Fibroblast of peridontal ligament (primary cell): ENCODE measurements around the gene RNF115.
"Not testable (repeated sequence)": the region's sequence is repeated elsewhere in the genome, so short reads cannot be mapped to it uniquely, and the experiment has no call there.

Experiments used
- DNase-seq: peaks from one replicate; pipeline ENCODE4 v3.0.0-alpha.2; 2010; ENCODE audit errors: extremely low read depth

Gene RNF115

DNA sequence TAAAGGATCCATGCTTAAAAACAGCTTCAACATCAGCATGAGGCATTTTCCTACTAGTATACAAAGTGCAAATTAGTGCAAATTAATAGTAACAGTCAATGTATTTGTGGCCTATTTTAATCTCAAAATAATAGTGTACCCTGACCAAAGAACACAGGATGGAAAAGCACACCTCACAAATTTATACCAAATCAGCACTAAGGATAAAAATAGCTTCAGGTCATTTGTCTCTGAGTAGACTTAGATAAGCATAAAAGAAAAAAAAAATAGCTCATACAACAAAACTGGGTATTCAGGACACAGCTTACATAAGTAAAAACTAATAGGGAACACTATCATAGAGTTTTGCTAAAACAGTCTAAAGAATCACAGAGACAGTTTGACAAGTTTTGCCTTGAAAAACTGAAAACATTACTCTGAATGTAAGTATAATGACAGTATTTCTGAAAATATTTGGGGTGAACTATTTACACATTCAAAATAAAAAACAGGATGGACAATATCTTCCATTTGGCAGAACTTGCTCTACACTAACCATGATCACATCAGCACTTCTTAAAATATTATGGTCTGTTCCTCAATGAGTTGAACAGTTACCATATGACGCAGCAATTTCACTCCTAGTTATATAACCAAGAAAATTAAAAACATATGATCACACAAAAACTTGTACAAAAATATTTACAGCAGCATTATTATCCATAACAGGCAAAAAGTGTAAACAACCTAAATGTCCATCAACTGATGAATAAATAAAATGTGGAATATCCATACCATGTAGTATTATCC, 46.3 kb downstream of the RNF115 start:
- DNase-seq, result peak; percentile 69

DNA sequence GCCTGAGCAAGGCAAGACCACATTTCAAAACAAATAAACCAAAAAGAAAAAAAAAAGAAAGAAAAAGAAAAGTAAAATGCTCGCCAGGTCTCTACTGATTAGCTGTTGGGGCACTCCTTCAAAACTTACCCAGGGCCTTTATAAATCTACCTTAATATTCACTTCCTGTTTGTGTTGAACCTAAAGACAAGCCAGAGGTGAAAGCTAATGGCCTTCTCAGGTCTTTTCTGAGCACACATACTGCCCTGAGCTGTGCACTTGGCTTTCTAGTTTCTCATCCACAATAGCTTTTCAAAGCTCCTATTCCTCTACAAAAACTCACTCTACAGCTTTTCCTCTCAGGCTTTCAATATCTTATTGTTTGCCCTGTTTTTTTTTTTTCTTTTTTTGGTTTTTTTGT, 50.5 kb downstream of the RNF115 start:
- no peak for DNase-seq

DNA sequence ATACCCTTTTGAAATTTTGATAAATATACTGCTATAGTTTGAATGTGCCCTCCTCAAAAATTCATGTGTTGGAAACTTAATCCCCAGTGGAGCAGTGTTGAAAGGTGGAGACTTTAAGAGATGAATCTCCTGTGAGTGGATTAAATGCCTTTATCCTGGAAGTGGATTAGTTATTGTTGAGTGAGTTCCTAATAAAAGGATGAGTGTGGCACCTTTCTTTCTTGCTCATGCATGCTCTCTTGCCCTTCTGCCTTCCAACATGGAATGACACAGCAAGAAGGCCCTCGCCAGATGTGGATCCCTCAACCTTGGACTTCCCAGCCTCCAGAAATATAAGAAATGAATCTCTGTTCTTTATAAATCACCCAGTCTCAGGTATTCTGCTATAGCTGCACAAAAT, 52.8 kb downstream of the RNF115 start:
- no peak for DNase-seq

DNA sequence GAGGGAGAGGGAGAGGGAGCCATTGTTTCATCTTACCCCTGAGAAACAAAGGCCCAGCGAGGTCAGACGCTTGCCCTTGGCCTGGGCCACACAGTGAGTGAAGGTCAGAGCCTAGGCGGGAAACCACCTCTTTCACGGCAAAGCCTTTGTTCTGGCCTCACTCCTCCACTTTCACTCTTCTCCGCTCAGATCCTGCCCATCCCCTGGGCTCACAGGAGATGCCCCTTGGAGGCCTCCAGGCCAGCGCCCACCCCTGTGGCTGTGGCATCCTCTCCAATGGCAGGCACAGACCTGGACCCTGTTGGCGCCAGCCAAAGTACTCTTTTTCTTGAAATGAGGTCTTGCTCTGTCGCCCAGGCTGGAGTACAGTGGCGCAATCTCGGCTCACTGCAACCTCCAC, 55.9 kb downstream of the RNF115 start:
- not testable (repeated sequence) for DNase-seq

- DNase-seq, result not testable (repeated sequence)
These were observed 57.0 kb downstream of the RNF115 start for GRCh38 chr1:145766926-145767325.

DNA sequence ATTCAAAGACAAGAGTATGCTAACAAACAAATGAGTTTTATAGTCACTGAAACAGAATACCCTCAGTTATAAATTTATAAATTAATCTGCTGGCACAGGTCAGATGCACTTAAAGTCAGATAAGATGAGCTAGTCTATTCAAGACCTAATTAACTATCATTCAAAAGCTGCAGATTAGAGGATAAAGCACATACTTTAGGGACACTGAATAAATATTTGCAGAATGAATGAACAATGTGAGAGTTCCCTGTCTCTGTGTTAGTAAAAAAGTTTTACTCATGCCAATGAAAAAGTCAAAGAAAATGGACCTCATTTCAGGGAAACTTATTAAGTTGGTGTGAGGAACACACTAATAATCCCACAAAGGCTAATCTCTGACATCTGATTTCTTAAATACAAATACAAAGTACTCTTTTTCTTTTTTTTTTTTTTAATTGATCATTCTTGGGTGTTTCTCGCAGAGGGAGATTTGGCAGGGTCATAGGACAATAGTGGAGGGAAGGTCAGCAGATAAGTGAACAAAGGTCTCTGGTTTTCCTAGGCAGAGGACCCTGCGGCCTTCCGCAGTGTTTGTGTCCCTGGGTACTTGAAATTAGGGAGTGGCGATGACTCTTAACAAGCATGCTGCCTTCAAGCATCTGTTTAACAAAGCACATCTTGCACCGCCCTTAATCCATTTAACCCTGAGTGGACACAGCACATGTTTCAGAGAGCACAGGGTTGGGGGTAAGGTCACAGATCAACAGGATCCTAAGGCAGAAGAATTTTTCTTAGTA, 58.1 kb downstream of the RNF115 start:
- DNase-seq, result not testable (repeated sequence)

- not testable (repeated sequence) for DNase-seq
These were observed 58.8 kb downstream of the RNF115 start for GRCh38 chr1:145765127-145765526.

DNA sequence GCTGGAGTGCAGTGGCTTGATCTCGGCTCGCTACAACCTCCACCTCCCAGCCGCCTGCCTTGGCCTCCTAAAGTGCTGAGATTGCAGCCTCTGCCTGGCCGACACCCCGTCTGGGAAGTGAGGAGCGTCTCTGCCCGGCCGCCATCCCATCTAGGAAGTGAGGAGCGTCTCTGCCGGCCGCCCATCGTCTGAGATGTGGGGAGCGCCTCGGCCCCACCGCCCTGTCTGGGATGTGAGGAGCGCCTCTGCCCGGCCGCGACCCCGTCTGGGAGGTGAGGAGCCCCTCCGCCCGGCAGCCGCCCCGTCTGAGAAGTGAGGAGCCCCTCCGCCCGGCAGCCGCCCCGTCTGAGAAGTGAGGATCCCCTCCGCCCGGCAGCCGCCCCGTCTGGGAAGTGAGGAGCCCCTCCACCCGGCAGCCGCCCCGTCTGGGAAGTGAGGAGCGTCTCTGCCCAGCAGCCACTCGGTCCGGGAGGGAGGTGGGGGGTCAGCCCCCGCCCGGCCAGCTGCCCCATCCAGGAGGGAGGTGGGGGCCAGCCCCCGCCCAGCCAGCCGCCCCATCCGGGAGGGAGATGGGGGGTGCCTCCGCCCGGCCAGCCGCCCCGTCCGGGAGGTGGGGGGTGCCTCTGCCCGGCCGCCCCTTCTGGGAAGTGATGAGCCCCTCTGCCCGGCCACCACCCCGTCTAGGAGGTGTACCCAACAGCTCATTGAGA, 59.5 kb downstream of the RNF115 start:
- DNase-seq, result not testable (repeated sequence)

DNA sequence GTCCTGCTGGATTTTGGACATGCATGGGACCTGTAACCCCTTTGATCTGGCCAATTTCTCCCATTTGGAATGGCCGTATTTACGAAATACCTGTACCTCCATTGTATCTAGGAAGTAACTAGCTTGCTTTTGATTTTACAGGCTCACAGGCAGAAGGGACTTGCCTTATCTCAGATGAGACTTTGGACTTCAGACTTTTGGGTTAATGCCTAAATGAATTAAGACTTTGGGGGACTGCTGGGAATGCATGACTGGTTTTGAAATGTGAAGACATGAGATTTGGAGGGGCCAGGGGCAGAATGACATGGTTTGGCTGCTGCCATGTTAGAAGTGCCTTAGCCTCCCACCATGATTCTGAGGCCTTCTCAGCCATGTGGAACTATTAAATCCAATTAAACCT, 61.9 kb downstream of the RNF115 start:
- DNase-seq, result not testable (repeated sequence)

- not testable (repeated sequence) for DNase-seq
These were observed 62.4 kb downstream of the RNF115 start for GRCh38 chr1:145761498-145761897.

- not testable (repeated sequence) for DNase-seq
These were observed 63.4 kb downstream of the RNF115 start for GRCh38 chr1:145760395-145760949.

DNA sequence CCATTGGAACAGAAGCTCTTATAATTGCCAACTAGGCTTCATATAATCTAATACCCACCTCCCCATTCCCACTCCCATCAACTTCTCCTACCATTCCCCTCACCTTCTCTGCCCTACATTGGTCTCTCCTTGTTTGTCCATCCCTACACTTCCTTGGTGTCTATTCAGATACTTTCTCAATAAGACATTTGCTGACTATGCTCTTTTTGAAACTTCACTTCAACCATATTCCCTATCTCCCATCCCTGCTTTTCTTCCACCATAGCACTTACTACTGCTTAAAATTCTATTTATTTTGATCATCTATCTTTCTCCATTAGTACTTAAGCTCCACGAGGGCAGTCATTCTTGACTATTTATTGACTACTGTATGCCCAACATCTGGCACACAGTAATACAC, 64.2 kb downstream of the RNF115 start:
- DNase-seq, result no peak

- no peak for DNase-seq
These were observed 65.3 kb downstream of the RNF115 start for GRCh38 chr1:145758575-145758974.

- DNase-seq, result no peak
These were observed 65.8 kb downstream of the RNF115 start for GRCh38 chr1:145758116-145758515.

DNA sequence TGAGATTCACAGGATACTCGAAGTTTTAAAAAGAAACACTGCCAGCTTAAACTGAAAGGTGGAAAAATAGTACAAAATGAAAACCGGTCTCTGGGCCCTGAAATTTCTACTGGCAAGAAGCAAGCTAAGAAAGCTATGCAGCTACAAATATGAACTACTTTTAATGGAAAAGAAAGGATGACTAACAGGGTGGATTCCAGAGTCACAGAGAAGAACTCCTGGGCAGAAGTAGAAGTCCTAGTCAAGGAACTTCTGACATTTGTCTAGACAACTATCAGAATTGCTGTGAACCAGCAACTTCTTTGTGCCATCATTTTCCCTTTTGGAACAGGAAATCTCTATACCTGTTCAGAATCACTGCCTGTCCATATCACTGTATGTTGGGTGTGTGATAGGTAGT, 66.5 kb downstream of the RNF115 start:
- no peak for DNase-seq

GRCh38 chr1:145751491-145752037, 72.3 kb downstream of the RNF115 start:
- peak; percentile 99 for DNase-seq

DNA sequence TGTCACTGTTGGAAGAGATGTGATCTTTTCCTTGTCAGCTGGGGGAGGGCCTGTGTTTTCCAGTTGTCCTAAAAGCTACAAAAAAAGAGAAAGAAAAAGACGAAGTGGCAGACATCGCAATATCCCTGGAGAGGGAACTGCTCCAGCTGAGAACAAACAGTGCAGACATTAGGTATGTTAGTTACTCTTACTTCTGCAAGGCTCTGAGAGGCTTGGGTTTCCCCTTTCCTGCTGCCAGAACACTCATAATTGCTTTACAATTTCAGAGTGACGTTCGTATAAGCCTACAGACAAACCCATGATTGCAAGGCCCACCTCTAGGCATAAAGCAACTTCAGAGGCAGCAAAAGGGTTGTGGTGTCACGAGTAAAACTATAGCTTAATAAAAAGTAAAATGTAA, 73.5 kb downstream of the RNF115 start:
- DNase-seq, result peak; percentile 75

GRCh38 chr1:145747398-145748247, 76.3 kb downstream of the RNF115 start:
- no peak for DNase-seq

GRCh38 chr1:145740269-145740668, 83.6 kb downstream of the RNF115 start:
- DNase-seq, result peak; percentile 92

GRCh38 chr1:145736191-145736590, 87.7 kb downstream of the RNF115 start:
- no peak for DNase-seq

DNA sequence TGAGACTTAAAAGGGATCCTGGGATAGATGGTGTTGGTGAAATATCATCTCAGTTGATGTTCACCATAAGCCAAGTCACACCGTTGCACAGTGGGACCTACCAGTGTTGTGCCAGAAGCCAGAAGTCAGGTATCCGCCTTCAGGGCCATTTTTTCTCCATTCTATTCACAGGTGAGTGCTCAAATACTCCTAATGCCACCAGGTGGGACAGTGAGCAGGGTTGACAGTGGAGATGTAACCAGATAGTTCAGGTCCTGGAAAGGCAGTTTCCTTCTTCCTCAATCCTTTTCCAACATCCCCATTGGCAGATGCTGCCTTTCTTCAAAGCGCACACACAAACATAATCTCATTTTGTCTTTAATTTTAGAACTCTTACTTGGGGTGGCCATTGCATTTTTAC, 93.0 kb downstream of the RNF115 start:
- no peak for DNase-seq
